Type B pancreatic cell (in vitro differentiated cells): Measurements from ENCODE around the gene ITGBL1. TPM values are rescaled to one million over a fixed set of nuclear protein-coding genes. Genes with fewer than 3 reads are reported as not detected.

Source experiments
- DNase-seq: peaks from one replicate; pipeline ENCODE4 v3.0.0; 2021; ENCODE audit warnings: mixed read lengths; ENCODE audit not compliant: unreplicated experiment; ENCODE audit errors: extremely low spot score
- H3K27ac Mint-ChIP-seq: 2 replicates; pipeline ENCODE4 v1.8.0; 2021; ENCODE audit warnings: mild to moderate bottlenecking, mixed read lengths
- H3K27me3 Mint-ChIP-seq: 2 replicates; pipeline ENCODE4 v1.8.0; 2021; ENCODE audit warnings: mixed read lengths
- H3K36me3 Mint-ChIP-seq: 2 replicates; pipeline ENCODE4 v1.8.0; 2021; ENCODE audit warnings: mixed read lengths
- H3K4me1 Mint-ChIP-seq: one replicate; pipeline ENCODE4 v1.8.0; 2021; ENCODE audit warnings: mixed read lengths; ENCODE audit not compliant: unreplicated experiment
- H3K4me3 Mint-ChIP-seq: 2 replicates; pipeline ENCODE4 v1.8.0; 2021; ENCODE audit warnings: mild to moderate bottlenecking, mixed read lengths
- H3K9me3 Mint-ChIP-seq: 2 replicates; pipeline ENCODE4 v1.8.0; 2021; ENCODE audit warnings: mixed read lengths
- total RNA-seq: library from RNA; stranded (reverse); gene quantifications from 2 replicates; pipeline ENCODE4 v1.2.1, GENCODE V29; 2021; ENCODE audit warnings: low replicate concordance
- TF ChIP-seq, protein P1 (sequence below): fragments of 200-600 bp; sonication (generic); conservative IDR thresholded peaks from 2 replicates; pipeline ENCODE4 v1.5.0; 2021; ENCODE audit warnings: antibody characterized with exemption, mild to moderate bottlenecking

Gene ITGBL1
- total RNA-seq, 1 donor from 2014 or later: 0.14 TPM

DNA sequence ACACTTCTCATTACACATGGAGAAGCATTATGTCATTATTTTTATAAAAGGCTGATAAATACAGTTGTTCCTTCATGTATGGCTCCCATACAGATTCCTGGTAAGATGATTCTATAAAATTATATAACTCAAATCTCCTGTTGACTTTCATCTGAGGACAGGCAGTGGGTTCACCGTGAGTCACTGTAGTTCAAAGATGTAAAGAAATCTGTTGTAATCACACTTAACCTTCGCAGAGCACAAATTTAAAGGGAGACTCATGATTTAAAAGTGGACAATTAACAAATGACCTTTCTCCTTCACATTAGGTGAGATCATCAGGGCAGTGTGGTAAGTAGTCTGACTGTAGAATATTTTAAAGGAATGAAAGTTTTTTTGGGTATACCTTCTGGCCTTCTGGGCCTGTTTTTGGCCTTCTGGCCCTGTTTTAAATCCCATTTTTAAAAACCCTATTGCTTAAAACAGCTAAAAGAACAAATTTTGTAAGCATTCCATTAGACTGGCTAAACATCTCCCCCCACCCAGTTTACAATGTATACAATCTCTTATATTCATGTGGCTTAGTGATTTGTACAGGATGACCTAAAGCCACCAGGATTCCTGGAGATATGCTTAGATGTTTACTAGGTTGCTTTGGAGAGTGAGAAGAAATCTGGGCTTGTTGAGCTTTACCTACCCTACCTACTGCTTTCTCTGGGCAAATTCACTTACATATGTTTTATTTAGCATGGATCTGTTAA lies 171.2 kb downstream of the ITGBL1 start:
- Mint-ChIP-seq H3K36me3 (no peaks in the 10 kb centered on the region), H3K27me3 (no peaks in the 10 kb centered on the region), H3K9me3 (no peaks in the 10 kb centered on the region), H3K4me1 (peaks cover 16% of the 10 kb centered on the region), H3K27ac (no peak overlapping the region), H3K4me3 (no peak overlapping the region)
- TF ChIP-seq, protein P1, sequence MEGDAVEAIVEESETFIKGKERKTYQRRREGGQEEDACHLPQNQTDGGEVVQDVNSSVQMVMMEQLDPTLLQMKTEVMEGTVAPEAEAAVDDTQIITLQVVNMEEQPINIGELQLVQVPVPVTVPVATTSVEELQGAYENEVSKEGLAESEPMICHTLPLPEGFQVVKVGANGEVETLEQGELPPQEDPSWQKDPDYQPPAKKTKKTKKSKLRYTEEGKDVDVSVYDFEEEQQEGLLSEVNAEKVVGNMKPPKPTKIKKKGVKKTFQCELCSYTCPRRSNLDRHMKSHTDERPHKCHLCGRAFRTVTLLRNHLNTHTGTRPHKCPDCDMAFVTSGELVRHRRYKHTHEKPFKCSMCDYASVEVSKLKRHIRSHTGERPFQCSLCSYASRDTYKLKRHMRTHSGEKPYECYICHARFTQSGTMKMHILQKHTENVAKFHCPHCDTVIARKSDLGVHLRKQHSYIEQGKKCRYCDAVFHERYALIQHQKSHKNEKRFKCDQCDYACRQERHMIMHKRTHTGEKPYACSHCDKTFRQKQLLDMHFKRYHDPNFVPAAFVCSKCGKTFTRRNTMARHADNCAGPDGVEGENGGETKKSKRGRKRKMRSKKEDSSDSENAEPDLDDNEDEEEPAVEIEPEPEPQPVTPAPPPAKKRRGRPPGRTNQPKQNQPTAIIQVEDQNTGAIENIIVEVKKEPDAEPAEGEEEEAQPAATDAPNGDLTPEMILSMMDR: no peak
- no peak for DNase-seq

DNA sequence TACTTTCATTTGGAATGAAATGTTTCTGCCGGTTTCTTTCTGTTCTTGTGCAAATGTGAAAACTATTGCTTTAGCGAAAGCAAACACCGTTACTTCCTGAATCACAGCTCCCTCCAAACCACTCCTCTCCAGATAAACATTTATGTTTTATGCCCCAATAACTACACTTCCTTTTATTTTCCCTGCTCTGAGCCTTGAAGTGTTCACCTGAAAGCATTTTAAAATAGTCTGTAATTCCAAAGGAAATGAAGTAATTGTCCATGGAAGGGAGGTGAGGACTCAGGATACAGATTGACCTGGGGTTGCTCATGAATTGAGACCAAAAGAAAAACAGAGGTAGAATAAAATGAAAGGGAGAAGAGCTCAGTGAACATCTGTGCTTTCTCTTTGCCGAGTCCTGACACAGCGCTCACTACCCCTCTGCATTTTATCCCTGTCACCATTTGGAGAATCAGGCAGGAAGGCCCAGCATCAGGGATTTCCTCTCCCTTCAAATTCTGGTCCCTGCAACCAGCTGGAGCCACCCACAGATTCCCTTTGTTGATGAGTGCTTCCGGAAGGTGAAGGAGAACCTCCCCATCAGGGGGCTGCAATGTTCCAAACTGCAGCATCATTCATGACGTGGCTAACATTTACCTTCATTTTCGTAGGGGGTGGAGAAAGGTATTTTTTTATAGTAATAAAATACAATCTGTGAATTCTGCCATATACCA lies 171.9 kb downstream of the ITGBL1 start:
- H3K36me3 Mint-ChIP-seq: no peaks in the 10 kb centered on the region
- no peaks in the 10 kb centered on the region for H3K27me3 Mint-ChIP-seq
- peak overlapping the region; percentile 23 for H3K27ac Mint-ChIP-seq
- DNase-seq: no peak
- no peaks in the 10 kb centered on the region for H3K9me3 Mint-ChIP-seq
- TF ChIP-seq, protein P1: no peak
- peak overlapping the region; percentile 24 for H3K4me3 Mint-ChIP-seq
- peaks cover 16% of the 10 kb centered on the region for H3K4me1 Mint-ChIP-seq

DNA sequence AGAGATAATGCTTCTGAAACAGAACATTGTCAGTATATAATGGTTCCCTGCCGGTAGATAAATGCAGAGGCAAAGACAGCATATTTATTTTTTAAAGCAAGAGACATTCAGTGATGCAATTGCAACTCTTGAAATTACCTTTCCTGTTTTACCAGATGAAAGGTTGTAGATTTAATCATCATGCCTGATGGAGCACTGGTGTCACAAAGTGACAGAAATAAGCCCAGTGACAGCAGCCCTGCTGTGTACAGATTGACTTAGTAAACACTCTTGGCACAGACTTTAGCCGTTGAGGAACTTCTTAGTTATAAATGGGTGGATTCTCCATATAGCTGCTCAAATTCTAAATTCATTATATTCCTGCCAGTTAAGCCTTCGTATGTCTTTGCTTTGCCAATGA lies 172.5 kb downstream of the ITGBL1 start:
- Mint-ChIP-seq H3K27me3 (no peaks in the 10 kb centered on the region), H3K27ac (peak overlapping the region; percentile 23), H3K9me3 (no peaks in the 10 kb centered on the region), H3K4me1 (peaks cover 16% of the 10 kb centered on the region), H3K36me3 (no peaks in the 10 kb centered on the region), H3K4me3 (peak overlapping the region; percentile 24)
- TF ChIP-seq, protein P1: no peak
- DNase-seq: no peak

DNA sequence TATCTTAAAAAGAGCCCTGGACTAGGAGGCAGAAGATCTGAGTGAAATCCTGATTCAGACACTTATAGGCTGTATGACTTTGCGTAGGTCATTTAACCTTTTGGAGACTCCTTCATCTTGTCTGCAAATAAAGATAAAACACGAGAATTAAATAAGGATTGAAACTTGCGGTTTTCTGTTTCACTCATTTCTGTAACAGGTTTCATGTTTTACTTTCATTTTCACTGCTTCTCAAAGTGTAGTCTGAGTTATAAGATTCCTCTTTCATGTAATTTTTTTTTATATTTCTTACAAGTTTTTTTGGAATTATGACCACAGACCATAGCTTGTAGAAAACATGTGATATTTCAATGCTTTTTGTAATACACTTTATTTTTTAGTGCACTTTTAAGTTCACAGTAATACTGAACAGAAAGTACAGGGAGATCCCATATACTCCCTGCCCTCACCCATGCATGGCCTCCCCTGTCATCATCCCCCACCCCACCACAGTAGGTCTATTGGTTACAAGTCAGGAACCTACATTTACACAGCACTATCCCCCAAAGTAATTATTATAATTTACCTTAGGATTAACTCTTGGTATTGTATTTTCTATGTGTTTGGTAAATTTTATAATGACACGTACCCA lies 174.6 kb downstream of the ITGBL1 start:
- H3K4me3 Mint-ChIP-seq: no peak overlapping the region
- no peaks in the 10 kb centered on the region for H3K27me3 Mint-ChIP-seq
- no peaks in the 10 kb centered on the region for H3K9me3 Mint-ChIP-seq
- DNase-seq: no peak
- no peak overlapping the region for H3K27ac Mint-ChIP-seq
- H3K36me3 Mint-ChIP-seq: no peaks in the 10 kb centered on the region
- H3K4me1 Mint-ChIP-seq: peaks cover 16% of the 10 kb centered on the region
- TF ChIP-seq, protein P1: no peak

DNA sequence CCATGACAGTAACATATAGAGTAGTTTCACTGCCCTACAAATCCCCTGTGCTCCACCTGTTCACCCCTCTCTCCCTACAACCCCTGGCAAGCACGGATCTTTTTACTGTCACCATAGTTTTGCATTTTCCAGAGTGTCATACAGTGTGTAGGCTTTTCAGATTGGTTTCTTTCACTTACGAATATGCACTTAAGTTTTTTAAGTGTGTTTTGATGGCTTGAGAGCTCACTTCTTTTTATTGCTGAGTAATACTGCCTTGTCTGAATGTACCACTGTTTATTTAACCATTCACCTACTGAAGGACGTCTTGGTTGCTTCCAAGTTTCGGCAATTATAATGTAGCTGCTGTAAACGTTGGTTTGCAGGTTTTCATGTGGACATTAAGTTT lies 175.1 kb downstream of the ITGBL1 start:
- H3K4me3 Mint-ChIP-seq: peak overlapping the region; percentile 15
- H3K27me3 Mint-ChIP-seq: no peaks in the 10 kb centered on the region
- H3K9me3 Mint-ChIP-seq: no peaks in the 10 kb centered on the region
- no peaks in the 10 kb centered on the region for H3K36me3 Mint-ChIP-seq
- no peak overlapping the region for H3K27ac Mint-ChIP-seq
- TF ChIP-seq, protein P1: no peak
- no peak for DNase-seq
- peaks cover 16% of the 10 kb centered on the region for H3K4me1 Mint-ChIP-seq
